Measurements from ENCODE around the gene RBM19. TPM values are rescaled to one million over a fixed set of nuclear protein-coding genes. Genes with fewer than 3 reads are reported as not detected.

Gene RBM19
- total RNA-seq, 2 experiments from 2014 or later, result 29.6 to 33.8 TPM

DNA sequence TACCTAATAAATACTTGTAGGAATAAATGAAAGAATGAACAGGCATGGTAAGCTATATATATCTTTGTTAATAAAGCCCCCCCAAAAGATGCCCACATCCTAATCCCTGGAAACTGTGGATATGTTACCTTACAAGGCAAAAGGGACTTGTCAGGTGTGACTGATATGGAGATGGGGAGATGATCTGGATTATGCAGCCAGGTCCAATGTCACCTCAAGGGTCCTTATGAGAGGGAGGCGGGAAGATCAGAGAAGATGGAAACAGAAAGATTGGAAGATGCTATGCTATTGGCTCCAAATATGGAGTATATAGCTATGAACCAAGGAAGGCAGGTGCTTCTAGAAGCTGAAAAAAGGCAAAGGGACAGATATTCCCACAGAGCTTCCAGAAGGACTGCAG, 3.4 kb downstream of the RBM19 start:
- DNase-seq (no peak), ATAC-seq (no peak)
- ChIA-PET POLR2A (no interaction called here), CTCF (interaction anchor here (2.2 kb wide), 1 partner anchor 18 kb away, joined by 11 read pairs; no protein-coding TSS in a partner anchor)
- H3K9me3 Mint-ChIP-seq (ENCODE audit: insufficient read depth), result no peaks in the 10 kb centered on the region
- H3K36me3 Mint-ChIP-seq (ENCODE audit: low read depth), result peaks cover 20% of the 10 kb centered on the region
- H3K27ac Mint-ChIP-seq, result no peak overlapping the region
- no peaks in the 10 kb centered on the region for H3K27me3 Mint-ChIP-seq (ENCODE audit: low read depth)
- H3K4me3 Mint-ChIP-seq, result no peak overlapping the region
- peaks cover 45% of the 10 kb centered on the region for H3K4me1 Mint-ChIP-seq (ENCODE audit: low read depth)

DNA sequence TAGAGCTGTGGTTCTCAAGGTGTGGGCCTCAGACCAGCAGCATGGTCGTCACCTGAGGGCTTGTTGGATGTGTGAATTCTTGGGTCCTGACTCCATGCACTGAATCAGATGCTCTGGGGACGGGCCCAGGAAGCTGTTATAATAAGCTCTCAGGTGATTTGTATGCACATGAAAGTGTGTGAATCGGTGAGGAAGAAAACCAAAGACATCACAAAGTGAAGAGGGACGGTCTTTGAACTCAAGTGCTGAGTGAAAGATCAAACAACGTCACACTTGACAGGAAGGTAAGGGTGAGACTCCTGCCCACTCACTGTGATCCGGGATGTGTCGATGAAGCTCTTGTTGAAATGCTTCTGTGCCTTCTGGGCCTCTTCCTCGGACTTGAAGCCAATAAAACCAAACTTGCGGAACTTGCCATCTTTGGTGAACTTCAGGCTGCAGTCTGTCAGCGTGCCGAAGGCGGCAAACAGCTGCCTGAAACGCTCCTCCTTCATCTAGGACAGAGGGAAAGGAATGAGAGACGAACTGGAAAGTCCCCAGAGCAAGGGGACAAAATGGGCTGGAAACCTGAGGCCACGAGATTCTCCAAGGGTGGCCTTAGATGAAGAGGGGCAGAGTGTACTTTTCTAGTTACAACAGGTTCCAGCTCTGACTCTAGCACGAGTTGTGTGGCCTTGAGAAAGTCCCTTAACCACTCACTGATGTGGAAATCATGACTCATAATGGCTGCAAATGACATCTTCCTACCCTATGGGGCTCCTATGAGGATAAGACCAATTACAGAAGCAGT, 4.0 kb downstream of the RBM19 start:
- Mint-ChIP-seq H3K27ac (peak overlapping the region; percentile 82), H3K36me3 (ENCODE audit: low read depth) (peaks cover 20% of the 10 kb centered on the region), H3K9me3 (ENCODE audit: insufficient read depth) (no peaks in the 10 kb centered on the region), H3K4me1 (ENCODE audit: low read depth) (peaks cover 44% of the 10 kb centered on the region), H3K4me3 (peak overlapping the region; percentile 5), H3K27me3 (ENCODE audit: low read depth) (no peaks in the 10 kb centered on the region)
- ATAC-seq, result peak; percentile 21
- peak; percentile 39 for DNase-seq
- ChIA-PET POLR2A (interaction anchor here (0.7 kb wide), 1 partner anchor 16 kb away, joined by 3 read pairs; no protein-coding TSS in a partner anchor), CTCF (interaction anchor here (2.2 kb wide), 1 partner anchor 18 kb away, joined by 11 read pairs; no protein-coding TSS in a partner anchor)

GRCh38 chr12:113960030-113960429, 6.1 kb downstream of the RBM19 start:
- no peaks in the 10 kb centered on the region for H3K27me3 Mint-ChIP-seq (ENCODE audit: low read depth)
- ChIA-PET POLR2A (no interaction called here), CTCF (interaction anchor here (1.8 kb wide), 1 partner anchor 21 kb away, joined by 6 read pairs; no protein-coding TSS in a partner anchor)
- H3K36me3 Mint-ChIP-seq (ENCODE audit: low read depth), result peaks cover 30% of the 10 kb centered on the region
- H3K27ac Mint-ChIP-seq, result no peak overlapping the region
- no peaks in the 10 kb centered on the region for H3K9me3 Mint-ChIP-seq (ENCODE audit: insufficient read depth)
- H3K4me3 Mint-ChIP-seq, result no peak overlapping the region
- ATAC-seq (no peak), DNase-seq (no peak)
- H3K4me1 Mint-ChIP-seq (ENCODE audit: low read depth), result peaks cover 31% of the 10 kb centered on the region

- Mint-ChIP-seq H3K27ac (no peak overlapping the region), H3K9me3 (ENCODE audit: insufficient read depth) (no peaks in the 10 kb centered on the region), H3K4me3 (no peak overlapping the region), H3K36me3 (ENCODE audit: low read depth) (peaks cover 34% of the 10 kb centered on the region), H3K4me1 (ENCODE audit: low read depth) (peaks cover 25% of the 10 kb centered on the region), H3K27me3 (ENCODE audit: low read depth) (no peaks in the 10 kb centered on the region)
- ChIA-PET POLR2A (no interaction called here), CTCF (interaction anchor here (1.8 kb wide), 1 partner anchor 22 kb away, joined by 6 read pairs; no protein-coding TSS in a partner anchor)
- ATAC-seq, result no peak
- no peak for DNase-seq
These were observed 7.0 kb downstream of the RBM19 start for GRCh38 chr12:113959096-113959495.

DNA sequence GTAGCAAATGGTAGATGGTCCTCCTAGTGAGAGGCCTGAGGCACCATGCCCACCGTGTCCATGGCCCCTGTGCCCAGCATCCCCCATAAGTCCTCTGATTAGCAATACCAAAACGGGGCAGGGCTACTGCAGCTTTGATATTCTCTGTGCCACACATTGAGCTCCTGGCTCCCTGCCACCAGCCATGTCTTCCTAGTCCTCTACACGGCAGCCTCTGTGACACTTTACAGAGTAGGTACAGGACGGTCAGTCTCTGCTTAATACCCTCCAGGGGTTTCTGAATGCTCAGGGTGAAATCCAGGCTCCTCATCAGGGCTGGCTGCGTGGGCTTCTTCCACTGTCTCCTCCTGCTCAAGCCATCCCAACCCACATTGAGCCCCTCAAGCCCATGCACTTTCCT, 8.0 kb downstream of the RBM19 start:
- CTCF ChIA-PET, result no interaction called here
- Mint-ChIP-seq H3K27ac (no peak overlapping the region), H3K4me3 (no peak overlapping the region), H3K27me3 (ENCODE audit: low read depth) (no peaks in the 10 kb centered on the region), H3K9me3 (ENCODE audit: insufficient read depth) (no peaks in the 10 kb centered on the region), H3K36me3 (ENCODE audit: low read depth) (peaks cover 36% of the 10 kb centered on the region), H3K4me1 (ENCODE audit: low read depth) (peaks cover 15% of the 10 kb centered on the region)
- ATAC-seq, result no peak
- POLR2A ChIA-PET, result no interaction called here
- no peak for DNase-seq

GRCh38 chr12:113957627-113958026, 8.5 kb downstream of the RBM19 start:
- ChIA-PET POLR2A (no interaction called here), CTCF (no interaction called here)
- H3K4me3 Mint-ChIP-seq, result no peak overlapping the region
- H3K4me1 Mint-ChIP-seq (ENCODE audit: low read depth), result peaks cover 12% of the 10 kb centered on the region
- H3K27me3 Mint-ChIP-seq (ENCODE audit: low read depth), result no peaks in the 10 kb centered on the region
- DNase-seq, result no peak
- peaks cover 36% of the 10 kb centered on the region for H3K36me3 Mint-ChIP-seq (ENCODE audit: low read depth)
- H3K9me3 Mint-ChIP-seq (ENCODE audit: insufficient read depth), result no peaks in the 10 kb centered on the region
- no peak overlapping the region for H3K27ac Mint-ChIP-seq
- no peak for ATAC-seq

- peaks cover 5% of the 10 kb centered on the region for H3K4me1 Mint-ChIP-seq (ENCODE audit: low read depth)
- H3K9me3 Mint-ChIP-seq (ENCODE audit: insufficient read depth), result no peaks in the 10 kb centered on the region
- ChIA-PET POLR2A (no interaction called here), CTCF (interaction anchor here (2.1 kb wide), 1 partner anchor 12 kb away, joined by 6 read pairs; no protein-coding TSS in a partner anchor)
- H3K27me3 Mint-ChIP-seq (ENCODE audit: low read depth), result no peaks in the 10 kb centered on the region
- H3K36me3 Mint-ChIP-seq (ENCODE audit: low read depth), result peaks cover 23% of the 10 kb centered on the region
- DNase-seq (no peak), ATAC-seq (no peak)
- H3K4me3 Mint-ChIP-seq, result no peak overlapping the region
- no peak overlapping the region for H3K27ac Mint-ChIP-seq
These were observed 10.8 kb downstream of the RBM19 start for GRCh38 chr12:113955109-113955970.

GRCh38 chr12:113954547-113954946, 11.6 kb downstream of the RBM19 start:
- Mint-ChIP-seq H3K9me3 (ENCODE audit: insufficient read depth) (no peaks in the 10 kb centered on the region), H3K27me3 (ENCODE audit: low read depth) (no peaks in the 10 kb centered on the region), H3K4me1 (ENCODE audit: low read depth) (peaks cover 5% of the 10 kb centered on the region), H3K36me3 (ENCODE audit: low read depth) (peaks cover 26% of the 10 kb centered on the region), H3K4me3 (no peak overlapping the region), H3K27ac (no peak overlapping the region)
- DNase-seq, result no peak
- ChIA-PET CTCF (interaction anchor here (0.5 to 2.1 kb wide), 2 partner anchors 12 to 44 kb away, joined by 3 to 6 read pairs; no protein-coding TSS in a partner anchor), POLR2A (no interaction called here)
- ATAC-seq, result no peak

GRCh38 chr12:113950873-113951272, 15.3 kb downstream of the RBM19 start:
- POLR2A ChIA-PET, result no interaction called here

DNA sequence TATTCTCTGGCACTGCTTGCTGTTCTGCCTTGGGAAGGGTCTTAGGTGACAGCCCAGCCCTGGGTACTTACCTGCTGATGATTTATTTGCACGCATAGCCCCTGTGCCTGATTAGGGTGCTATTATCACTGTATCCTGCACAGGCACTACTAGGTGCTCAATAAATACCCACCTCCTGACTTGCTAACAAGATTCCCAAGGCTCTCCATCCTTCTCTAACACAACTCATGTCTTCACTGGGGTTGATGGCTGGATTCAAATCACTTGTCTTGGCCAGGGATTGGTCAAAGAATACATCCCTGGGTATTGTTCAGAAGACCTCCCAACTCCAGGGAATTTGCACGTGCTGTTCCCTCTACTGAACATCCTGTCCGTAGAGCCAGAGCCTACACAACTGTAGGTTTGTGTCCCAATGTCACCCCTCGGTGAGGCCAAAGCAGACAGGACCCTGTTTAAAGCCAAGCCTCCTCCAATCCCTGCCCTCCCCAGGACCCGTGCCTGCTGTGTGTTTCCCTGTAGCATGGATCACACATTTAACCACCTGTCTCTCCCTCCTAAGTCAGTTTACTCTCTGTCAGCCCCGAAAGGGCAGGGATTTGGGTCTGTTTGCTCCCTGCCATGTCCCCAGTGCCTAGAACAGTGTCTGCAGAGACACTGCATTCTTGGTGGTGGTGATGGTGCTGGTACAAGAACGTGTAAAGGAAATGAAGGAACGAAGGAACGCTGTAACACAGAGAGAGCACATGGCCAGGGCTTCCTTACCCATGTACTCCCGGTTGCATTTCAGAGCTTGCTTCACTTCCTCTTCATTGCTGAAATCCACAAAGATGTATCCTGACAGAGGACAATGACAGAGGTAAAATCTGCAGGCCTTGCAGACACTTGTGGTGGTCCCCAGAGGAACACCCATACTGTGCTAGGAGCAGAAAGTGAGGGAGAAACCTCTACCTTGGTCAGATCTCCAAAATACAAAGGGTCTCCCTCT, 16.5 kb downstream of the RBM19 start:
- peaks cover 5% of the 10 kb centered on the region for H3K4me1 Mint-ChIP-seq (ENCODE audit: low read depth)
- ATAC-seq (no peak), DNase-seq (no peak)
- no peak overlapping the region for H3K4me3 Mint-ChIP-seq
- peaks cover 28% of the 10 kb centered on the region for H3K36me3 Mint-ChIP-seq (ENCODE audit: low read depth)
- CTCF ChIA-PET, result no interaction called here
- POLR2A ChIA-PET, result no interaction called here
- no peaks in the 10 kb centered on the region for H3K27me3 Mint-ChIP-seq (ENCODE audit: low read depth)
- no peaks in the 10 kb centered on the region for H3K9me3 Mint-ChIP-seq (ENCODE audit: insufficient read depth)
- no peak overlapping the region for H3K27ac Mint-ChIP-seq

More at GRCh38 chr12:113950873-113951272, 15.3 kb downstream of the RBM19 start:
- Mint-ChIP-seq H3K4me1 (ENCODE audit: low read depth) (peaks cover 5% of the 10 kb centered on the region), H3K27ac (peak overlapping the region; percentile 17), H3K9me3 (ENCODE audit: insufficient read depth) (no peaks in the 10 kb centered on the region), H3K27me3 (ENCODE audit: low read depth) (no peaks in the 10 kb centered on the region), H3K36me3 (ENCODE audit: low read depth) (peaks cover 29% of the 10 kb centered on the region), H3K4me3 (no peak overlapping the region)
- DNase-seq, result no peak
- CTCF ChIA-PET, result interaction anchor here (0.8 kb wide), 1 partner anchor 16 kb away, joined by 3 read pairs; the partner anchor contains the start of gene RBM19
- ATAC-seq, result no peak
